COLO668 (cell line): ENCODE measurements around the gene IQSEC1.
A peak's percentile ranks its signal among the peaks of the same experiment; 100 is the strongest.

Experiments
- DNase-seq: peaks from one replicate; lab custom pipeline; 2025; ENCODE audit not compliant: unreplicated experiment; lab: John Stamatoyannopoulos, UW

Gene IQSEC1

GRCh38 chr3:12973827-12974226 is 99.4 kb downstream of the IQSEC1 start:
- no peak for DNase-seq

GRCh38 chr3:12972781-12973702 is 100.2 kb downstream of the IQSEC1 start:
- DNase-seq: no peak

- no peak for DNase-seq
Observed at GRCh38 chr3:12972043-12972442, 101.2 kb downstream of the IQSEC1 start.

DNA sequence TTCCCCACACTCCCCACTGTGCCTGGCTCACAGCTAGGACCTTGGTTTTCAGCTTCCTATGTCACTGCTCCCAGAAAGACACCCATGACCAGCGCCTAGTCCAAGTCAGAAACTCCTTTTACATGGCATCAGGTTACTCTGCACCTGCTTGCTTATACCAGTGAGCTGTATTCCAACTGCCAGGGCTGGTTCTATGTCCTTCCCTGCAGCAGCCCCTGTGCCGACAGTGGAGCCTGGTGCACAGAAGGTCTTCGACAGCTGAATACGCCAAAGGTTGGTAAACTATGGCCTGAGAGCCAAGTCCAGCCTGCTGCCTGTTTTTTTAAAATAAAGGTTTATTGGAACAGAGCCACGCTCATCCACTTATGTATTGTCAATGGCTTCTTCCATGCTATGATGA is 102.5 kb downstream of the IQSEC1 start:
- DNase-seq: peak; percentile 62

GRCh38 chr3:12969486-12969885 is 103.7 kb downstream of the IQSEC1 start:
- DNase-seq: peak; percentile 6

DNA sequence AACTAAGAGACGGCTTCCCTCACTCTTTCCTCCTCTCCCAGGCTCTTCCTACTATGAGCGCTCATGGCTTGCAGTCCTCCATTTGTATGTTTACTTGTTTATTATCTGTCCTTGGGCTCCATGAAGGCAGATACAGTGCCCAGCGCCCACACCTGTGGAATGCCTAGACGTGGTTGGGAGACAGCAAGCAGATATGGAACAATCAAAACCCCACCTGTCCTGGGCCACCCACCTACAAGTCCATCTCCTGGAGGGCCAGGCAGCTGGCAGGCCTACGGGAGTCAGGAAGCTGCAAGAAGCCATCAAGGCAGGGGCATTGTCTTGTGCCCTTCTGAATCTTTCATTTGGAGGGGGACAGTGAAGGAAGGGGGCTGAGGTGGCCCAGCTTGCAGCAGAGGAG is 104.7 kb downstream of the IQSEC1 start:
- no peak for DNase-seq

DNA sequence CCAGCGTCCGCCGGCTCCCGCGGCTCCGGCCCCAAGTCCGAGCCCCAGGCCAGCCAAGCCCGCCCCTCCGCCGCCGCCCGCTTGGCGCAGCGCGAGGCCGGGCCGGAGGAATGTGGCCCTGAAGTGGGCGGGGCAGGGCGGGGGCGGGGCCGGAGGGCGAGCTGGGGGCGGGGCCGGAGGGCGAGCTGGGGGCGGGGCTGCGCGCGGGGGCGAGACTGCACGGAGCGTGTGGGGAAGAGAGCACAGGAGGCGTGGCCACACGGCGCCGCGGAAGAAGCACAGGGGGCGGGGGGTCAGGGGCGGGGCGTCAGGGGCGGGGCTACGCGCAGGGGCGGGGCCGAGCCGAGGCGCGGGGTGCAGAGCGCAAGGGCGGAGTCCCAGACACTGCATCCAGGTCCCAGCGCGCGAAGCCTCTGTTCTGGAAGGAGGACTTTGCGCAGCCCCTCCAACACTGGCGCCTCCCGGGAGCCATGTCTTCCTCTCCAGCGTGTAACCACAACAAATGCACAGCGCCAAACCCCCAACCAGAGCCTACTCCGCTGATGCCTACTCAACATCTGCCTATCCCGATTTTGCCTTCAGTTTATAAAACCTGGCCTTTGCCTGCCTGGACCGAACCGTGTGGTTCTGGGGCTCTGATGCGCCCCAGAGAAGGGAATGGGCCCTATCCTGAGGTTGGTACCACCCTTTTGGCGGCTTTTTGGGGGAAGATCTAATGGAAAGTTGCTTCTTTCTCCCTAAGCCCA is 105.5 kb downstream of the IQSEC1 start:
- DNase-seq: peak; percentile 84

GRCh38 chr3:12966847-12967605 is 106.2 kb downstream of the IQSEC1 start:
- peak; percentile 17 for DNase-seq

- DNase-seq: peak; percentile 24
Observed at GRCh38 chr3:12965999-12966846, 107.0 kb downstream of the IQSEC1 start.

DNA sequence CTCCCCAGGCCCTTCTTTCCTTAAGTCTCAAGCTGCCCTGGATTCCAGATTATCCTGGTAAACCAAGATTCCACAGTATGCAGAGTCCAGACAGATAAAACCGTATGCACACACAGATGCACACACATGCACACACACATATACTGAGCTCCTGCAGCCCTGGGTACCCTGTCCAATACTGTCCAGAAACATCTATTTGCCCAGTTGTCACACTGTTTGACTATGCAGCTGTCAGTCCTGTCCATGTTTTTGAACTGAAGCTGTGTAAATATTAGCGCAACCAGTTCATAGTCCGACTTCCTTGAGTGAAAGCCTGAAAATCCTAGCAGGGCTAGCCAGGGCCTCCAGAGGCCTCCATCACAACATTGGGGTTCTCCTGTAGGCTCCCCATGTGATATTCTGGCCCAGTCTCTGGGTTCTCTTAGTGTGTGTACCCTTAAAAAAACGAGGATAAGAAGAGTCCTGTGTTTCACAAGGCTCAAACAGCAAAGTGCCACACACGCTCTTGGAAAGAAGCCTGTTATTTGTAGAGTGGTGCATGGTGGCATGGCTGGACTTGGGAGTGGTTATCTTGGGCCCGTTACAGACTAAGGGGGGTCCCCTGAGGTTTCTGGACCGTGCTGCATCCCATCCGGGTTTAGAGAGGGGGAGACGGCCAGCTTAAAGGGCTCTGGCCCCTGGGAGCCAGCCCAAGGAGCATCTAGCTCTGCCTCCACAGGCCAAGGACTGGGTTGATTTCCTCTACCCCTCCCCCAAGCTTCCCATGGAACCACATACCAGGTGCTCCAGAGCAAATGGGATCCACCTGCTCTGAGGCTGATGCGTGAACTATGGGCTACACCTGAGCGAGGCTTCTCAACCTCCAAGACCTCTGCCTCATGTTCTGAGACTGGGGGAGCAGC is 108.3 kb downstream of the IQSEC1 start:
- peak; percentile 57 for DNase-seq

- peak; percentile 33 for DNase-seq
Observed at GRCh38 chr3:12963922-12964701, 109.1 kb downstream of the IQSEC1 start.

GRCh38 chr3:12963231-12963896 is 109.9 kb downstream of the IQSEC1 start:
- no peak for DNase-seq

- no peak for DNase-seq
Observed at GRCh38 chr3:12962292-12962691, 110.9 kb downstream of the IQSEC1 start.

- no peak for DNase-seq
Observed at GRCh38 chr3:12961697-12962036, 111.6 kb downstream of the IQSEC1 start.

DNA sequence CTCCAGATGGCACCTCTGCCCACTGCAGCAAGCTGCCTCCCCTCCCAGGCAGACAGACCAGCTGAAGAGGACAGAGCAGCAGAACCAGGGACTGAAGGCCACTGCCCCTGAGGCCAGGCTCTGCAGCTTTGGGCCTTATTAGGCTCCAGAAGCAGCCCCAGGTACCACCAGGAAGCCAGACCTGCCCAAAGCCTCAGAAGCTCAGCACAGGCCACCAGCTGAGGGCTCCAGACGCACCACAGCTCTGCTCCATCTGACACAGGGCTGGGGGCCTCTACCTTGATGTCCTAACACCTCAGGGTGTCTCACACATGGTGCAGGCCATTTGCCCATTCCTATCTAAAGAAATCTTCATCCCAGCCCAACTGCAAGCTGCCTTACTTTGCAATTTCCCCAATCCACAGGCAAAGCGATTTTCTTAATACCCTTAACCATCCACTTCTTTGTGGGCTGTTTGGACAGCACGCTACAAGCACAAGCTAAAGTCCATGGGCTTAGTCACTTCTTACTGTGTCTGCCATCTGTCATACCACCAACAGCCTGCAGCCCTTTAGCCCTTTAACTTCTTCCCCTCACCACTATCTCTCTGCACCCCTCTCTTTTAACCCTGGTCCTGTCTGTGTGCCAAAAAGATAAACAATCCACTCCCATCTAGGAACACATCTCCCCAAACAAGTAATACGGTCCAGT is 112.1 kb downstream of the IQSEC1 start:
- DNase-seq: no peak

DNA sequence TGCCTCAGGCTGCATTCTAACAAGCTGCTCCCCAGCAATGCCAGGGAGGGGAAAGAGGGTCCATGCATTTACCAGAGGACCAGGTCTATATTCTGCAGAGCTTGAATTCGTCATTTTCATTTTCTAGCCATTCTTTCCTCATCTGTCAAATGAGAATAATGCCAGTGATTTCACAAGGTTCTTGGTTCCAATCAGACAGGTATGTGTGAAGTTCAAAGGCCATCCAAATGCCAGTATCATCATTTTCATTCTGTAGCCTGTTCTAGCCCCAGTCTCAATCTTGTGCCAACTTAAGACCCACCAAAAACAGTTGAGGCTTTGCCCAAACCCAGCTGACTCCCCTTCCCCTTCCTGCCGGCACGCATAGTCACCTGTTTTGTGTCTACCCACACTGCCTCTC is 112.7 kb downstream of the IQSEC1 start:
- no peak for DNase-seq

DNA sequence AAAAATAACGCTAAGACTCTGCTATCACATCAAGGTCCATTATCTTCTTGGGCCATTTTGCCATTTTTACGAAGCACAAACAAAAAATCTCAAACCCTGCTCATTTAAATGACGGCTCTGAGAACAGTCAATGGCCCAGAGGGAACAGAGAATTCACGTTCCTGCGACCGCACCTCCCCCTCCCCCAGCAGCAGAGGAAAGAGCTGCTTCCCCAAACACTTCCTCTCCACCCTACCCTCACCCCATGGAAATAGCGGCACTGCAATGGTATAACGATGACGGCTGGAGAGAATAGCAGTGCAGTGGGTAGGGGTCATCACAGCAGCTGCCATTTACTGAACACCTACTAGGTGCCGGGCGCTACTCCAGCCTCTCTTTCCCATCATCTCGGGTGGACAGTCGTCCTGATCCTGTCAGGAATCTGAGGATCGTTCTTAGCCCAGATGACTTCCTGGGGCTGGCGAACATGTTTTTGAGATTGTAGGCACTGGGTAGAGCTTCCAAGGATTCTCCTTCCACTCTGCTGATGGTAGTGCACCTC is 113.3 kb downstream of the IQSEC1 start:
- no peak for DNase-seq
